ENCODE results near the gene ELOVL1.
A peak's percentile ranks its signal among the peaks of the same experiment; 100 is the strongest.
"Not testable (repeated sequence)": the region's sequence is repeated elsewhere in the genome, so short reads cannot be mapped to it uniquely, and the experiment has no call there.

ELOVL1 gene

DNA sequence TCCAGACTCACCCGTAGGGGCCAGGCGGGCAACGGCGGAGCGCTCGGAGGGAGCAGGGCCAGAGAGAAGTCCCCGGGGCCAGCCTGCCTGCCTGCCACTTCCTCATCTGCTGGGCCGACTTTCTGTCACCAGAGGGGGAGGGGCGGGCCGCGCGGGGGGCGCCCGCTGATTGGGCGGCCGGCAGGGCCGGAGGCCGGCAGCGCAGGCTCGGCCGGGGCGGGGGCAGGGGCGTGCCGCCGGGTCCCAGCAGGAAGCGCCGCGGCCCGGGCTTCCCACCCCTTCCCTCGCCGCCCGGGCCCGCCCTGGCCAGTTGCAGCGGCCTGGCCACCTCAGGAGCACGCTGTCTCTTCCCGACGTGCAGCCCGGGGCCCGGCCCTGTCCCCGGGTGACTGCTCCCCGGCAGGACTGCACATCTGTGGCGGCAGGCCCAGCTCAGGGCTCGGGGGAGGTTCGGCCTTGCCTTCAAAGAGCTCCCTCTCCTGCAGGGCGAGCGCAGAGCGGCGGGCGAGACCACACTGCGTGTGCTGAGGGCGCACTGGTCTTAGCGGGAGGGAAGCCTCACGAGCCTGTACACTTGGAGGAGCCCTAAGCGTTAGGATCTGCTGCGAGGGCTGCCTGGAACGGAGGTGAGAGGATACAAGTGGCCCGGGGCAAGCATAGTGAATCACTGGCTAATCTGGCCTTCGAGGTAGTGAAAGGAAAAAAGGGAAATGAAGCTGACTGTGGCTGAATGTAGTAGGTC lies at the start of gene ELOVL1:
Gene ELOVL1, minus strand, starts transcription at position 108 of the 742 bp plus-strand sequence. CDS start 2,402 bp downstream, outside the sequence.
- DNase-seq = peak; percentile 70

GRCh38 chr1:43415901-43416300 lies 48.1 kb upstream of the ELOVL1 start:
- DNase-seq = no peak

GRCh38 chr1:43414634-43415223 lies 46.9 kb upstream of the ELOVL1 start:
- DNase-seq = peak; percentile 3

DNA sequence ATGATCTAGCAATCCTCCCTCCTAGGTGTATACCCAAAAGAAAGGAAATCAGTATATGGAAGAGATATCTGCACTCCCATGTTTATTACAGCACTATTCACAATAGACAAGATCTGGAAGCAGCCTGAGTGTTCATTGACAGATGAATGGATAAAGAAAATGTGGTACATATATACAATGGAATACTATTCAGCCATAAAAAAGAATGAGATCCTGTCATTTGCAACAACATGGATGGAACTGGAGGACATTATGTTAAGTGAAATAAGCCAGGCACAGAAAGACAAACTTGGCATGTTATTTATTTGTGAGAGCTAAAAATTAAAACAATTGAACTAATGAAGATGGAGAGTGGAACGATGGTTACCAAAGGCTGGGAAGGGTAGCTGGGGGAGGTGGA lies 45.6 kb upstream of the ELOVL1 start:
- not testable (repeated sequence) for DNase-seq

GRCh38 chr1:43410571-43410970 lies 42.8 kb upstream of the ELOVL1 start:
- no peak for DNase-seq

- DNase-seq = no peak
Observed at GRCh38 chr1:43405876-43406234, 38.0 kb upstream of the ELOVL1 start.

DNA sequence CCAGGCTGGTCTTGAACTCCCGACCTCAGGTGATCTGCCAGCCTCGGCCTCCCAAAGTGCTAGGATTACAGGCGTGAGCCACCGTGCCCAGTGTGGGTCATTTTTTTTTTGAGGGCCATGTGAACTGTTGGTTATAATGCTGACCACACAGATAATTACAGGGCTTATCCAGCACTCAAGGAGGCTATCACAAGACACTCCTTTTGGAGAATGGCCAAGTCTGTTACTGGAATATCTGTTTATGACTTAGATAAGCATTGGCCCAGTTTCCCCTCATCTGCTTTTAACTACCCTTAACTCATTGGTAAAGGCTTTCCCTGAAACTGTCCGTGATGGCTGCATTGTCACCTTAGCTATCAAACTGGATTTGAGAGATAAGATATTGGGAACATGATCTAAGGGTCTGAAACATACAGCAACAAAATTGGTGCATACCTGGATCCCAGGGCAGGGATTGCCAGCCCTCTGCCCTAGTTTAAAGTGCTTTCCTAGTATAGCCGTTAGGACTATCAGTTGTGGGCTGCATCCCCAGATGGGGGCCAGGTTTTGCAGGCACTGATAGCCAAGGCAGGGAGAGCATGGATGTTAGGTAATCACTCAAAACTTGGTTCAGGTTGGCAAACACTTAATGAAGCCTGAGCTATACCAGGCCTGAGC lies 37.5 kb upstream of the ELOVL1 start:
- DNase-seq = no peak

- DNase-seq = no peak
Observed at GRCh38 chr1:43404353-43404752, 36.5 kb upstream of the ELOVL1 start.

DNA sequence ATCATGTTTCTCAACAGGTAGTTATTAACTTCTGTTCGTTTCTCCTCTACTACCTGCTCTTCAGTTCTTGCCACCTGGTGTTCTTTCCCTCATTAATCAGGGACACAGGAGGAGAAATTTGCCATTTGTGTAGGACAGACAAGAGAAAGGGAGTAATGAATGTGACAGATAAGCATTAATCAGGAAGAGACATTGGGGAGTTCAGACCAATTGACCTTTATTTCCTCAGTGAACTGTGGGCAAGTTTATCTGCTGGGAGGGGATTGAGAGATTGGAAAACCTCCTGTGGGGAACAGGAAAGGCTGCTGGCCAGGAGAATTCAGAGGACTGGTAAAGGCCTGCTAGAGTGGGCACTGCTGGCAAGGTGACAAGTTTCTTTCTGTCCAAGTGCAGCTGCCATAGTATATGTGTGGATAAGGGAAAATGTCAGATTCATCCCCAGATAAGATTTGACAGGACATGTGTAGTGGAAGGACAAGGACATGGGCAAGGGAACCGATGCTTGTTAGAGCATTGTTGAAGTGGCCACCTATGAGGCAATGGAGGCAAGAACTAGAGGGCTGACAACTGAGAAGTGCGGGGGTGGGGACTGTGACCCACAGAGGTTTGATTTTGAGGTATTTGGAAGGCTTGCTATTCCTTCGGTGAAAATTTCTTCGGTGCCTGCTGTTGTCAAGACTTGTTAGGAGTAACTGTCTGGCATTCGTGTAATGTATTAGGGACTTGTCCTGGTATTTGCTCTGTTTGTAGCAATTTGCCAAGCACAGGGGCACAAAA lies 34.5 kb upstream of the ELOVL1 start:
- no peak for DNase-seq

DNA sequence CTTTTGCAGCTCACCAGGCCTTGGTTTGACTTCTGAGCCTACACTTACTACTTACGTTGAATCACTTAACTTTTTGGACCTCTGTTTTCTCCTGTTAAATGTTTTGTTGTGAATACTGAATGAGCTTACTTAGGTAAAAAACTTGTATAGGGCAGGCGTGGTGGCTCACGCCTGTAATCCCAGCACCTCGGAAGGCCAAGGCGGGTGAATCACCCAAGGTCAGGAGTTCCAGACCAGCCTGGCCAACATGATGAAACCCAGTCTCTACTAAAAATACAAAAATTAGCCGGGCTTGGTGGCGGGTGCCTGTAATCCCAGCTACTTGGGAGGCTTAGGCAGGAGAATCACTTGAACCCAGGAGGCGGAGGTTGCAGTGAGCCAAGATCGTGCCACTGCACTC lies 32.6 kb upstream of the ELOVL1 start:
- not testable (repeated sequence) for DNase-seq

- no peak for DNase-seq
Observed at GRCh38 chr1:43398227-43398626, 30.4 kb upstream of the ELOVL1 start.

- no peak for DNase-seq
Observed at GRCh38 chr1:43396059-43396458, 28.2 kb upstream of the ELOVL1 start.

DNA sequence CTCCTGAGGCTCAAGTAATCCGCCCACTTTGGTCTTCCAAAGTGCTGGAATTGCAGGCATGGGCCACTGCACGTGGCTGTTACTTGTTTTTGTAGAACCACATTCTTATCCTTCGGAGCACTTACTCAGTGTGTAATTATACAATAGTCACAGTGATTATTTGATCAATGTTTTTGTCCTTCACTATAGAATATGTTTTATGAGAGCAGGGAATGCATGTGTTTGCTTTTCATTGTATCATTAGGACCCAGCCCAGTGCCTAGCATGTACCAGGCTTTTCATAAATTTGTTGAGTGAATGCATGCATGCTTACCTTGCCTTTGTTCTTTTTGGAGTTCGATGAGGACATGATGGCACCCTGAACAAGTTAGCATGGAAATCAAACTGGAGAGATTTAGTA lies 27.7 kb upstream of the ELOVL1 start:
- DNase-seq = no peak

DNA sequence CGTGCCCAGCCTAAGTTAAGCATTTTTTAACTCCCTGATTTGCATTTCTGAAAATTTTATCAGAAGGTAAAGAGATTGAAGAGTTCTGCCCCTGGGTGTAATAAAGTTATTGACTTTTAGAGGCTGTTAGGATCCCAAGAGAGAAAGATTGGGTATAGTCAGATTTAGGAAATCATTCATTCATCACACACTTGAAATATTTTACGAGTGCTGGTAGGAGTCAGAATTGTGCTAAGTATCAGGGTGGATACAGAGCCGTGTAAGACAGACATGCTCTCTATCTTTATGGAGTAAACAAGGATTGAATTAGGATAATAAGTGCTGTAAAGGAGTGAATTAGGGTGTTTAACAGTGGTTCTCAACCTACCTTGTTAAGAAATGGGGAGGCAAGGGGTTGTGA lies 24.9 kb upstream of the ELOVL1 start:
- no peak for DNase-seq

DNA sequence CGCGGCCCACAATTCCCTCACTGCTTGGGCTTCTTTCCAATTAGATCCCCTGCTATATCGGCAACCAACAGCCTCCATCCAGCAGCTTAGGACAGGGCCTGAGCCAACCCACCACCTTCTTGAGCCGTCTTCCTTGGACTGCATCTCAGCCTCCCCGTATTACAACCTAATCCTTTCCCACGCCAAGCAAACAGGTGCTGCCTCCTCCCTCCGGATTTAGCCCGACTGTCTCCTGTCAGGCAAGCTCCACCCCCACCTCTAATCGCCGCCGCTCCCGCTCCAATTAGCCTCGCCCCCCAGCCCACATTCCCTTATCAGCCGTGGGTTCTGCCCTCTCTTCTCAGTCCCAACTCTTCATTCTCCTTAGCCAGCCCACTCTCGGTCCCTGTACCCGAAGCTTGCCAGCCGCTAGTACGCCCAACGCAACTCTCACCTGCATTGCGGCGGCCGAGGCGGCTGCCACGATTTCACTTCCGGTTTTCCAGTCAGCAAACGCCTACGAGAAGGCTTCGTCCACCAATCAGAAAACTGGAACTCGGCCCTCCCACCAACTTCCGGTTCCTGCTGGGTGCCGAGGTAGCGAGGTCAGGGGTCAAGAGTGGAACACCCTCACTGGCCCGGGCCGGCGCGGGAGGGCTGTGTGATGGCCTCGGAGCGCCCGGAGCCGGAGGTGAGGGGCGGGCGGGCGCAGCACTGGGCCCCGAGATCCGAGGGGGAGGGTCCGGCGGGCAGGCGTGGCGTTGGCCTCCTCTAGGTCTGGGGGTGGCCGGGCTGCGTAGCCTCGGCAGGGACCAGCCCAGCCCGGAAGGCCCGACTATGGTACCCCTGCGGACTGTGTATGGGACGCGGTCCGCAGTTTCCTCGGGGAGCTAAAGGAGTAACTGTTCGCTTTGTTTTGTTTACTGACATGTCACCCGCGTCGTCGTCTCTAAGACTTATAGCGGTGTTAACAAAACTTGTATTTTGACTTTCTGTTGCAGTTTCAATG lies 21.8 kb upstream of the ELOVL1 start, which contains the start of the genes MED8 and SZT2:
Gene MED8, minus strand, starts transcription at position 475 of the 988 bp plus-strand sequence. Its CDS starts 36 bp downstream, at position 439.
Gene SZT2, plus strand, starts transcription at position 574 of the 988 bp plus-strand sequence. Its CDS starts 70 bp downstream, at position 644.
- DNase-seq = peak; percentile 77

DNA sequence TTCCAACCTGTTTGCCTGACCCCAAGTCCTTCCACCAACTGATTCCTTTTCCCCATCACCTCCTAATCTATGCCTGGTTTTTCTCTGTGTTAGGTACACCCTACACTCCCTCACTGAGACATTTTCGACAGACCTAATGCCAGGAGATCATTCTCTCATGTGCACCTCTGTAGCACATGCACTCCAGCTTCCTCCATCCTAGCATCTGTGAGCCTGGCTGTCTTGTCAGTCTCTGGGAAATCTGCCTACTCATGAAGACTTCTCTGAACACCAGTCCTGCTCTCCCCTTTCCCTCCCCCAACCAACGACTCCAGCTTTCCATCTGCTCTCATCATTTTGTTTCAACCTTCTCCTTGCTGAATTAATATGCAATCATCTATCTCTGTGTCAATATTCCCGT lies 20.8 kb upstream of the ELOVL1 start:
- DNase-seq = no peak

DNA sequence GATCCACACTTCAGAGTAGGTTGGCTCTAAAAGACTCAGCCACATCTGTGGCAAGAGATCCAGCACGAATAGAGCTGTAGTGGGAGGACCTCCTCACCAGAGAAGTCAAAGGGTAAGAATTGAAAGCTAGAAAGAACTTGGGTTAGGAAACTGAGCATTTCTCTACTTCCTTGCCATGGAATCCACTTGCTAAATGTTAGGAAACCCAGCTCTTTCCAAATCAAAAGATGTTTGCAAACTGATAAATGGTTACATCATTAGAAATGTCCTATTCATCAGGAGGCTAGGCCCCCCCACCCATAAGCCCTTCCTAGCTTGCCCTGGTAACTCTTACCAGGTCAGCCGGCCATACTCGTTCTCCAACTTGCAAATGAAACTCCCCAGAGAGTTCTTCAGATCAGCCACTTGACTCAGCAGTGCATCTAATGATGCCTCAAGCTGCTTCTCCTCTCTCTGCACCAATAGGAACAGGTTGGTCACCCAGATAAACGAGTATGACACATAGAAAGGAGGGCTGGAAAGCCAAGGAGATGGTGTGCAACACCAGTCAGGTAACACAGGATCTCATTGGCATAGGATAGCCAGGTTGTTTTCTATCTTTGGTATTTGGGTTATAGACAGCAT lies 20.3 kb upstream of the ELOVL1 start:
- DNase-seq = no peak

- DNase-seq = no peak
Observed at GRCh38 chr1:43386676-43387075, 18.9 kb upstream of the ELOVL1 start.

DNA sequence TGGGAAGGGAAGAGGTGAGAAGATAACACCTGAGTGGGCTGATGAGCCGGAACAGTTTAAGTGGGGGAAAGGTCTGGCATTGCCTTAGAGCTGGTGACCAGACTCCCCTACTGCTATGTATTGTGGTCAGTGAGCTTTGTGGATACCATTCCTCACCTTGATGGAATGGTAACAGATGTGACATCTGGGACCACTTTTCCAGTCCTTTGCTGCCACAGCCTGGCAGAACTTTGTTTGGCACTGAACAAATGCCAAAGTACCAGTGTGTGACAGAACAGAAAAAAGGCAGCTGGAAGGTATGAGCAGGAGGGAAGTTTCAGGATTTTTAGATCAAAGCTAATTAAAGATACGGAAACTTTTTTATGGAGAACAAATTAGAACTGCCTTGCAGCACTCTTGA lies 15.6 kb upstream of the ELOVL1 start:
- no peak for DNase-seq

GRCh38 chr1:43382027-43382779 lies 14.4 kb upstream of the ELOVL1 start:
- no peak for DNase-seq

DNA sequence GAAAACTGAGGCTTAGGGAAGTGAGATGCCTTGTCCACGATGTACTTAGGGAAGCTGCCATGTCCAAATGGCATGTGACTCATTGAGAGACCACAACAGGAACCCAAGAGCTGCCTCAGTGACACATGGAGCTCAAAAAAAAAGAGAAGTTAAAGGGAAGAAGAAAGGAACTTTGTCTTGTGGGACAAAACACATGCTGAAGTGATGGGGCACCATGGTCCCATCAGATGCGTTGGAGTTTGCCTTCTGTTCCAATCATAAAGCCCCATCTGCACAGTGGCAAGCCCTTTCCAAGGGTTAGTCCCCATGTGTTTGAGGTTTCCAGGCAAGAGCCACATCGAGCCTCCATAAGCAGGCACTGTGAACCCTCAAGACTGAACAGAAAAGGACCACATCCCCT lies 13.8 kb upstream of the ELOVL1 start:
- no peak for DNase-seq
